Keratinocyte (primary cell): Measurements from ENCODE around the gene CENPF.

Source experiments
- CTCF ChIP-seq, 3 experiments: IDR thresholded peaks in 1 of 3; conservative IDR thresholded peaks in 1 of 3; optimal IDR thresholded peaks in 1 of 3; 2 replicates in 2 of 3; 3 replicates in 1 of 3; pipeline versions ENCODE3 to v1.5.1; 2011; ENCODE audit warnings: low read length in 3 of 3, mild to moderate bottlenecking in 3 of 3, moderate library complexity in 2 of 3, control low read depth in 1 of 3, inconsistent platforms in 1 of 3; ENCODE audit not compliant: insufficient read depth in 2 of 3; ENCODE audit errors: extremely low read depth in 1 of 3
- EZH2 ChIP-seq: IDR thresholded peaks from one replicate; pipeline ENCODE4 v1.6.1; 2012; ENCODE audit warnings: inconsistent platforms, mild to moderate bottlenecking, low read length, moderate library complexity

GRCh38 chr1:214570442-214570841, 32.6 kb upstream of the CENPF start:
- TF ChIP-seq CTCF (optimal IDR thresholded peaks at IDR 0.05 in 1 of 3, IDR thresholded peaks at IDR 0.05 in 1 of 3, conservative IDR thresholded peaks at IDR 0.05 in 1 of 3; ENCODE audit: extremely low read depth in 1 of 3, insufficient read depth in 2 of 3, low read length in 3 of 3) (no peak), EZH2 (no peak)
